ENCODE results near the gene NAGLU. TPM values are rescaled to one million over a fixed set of nuclear protein-coding genes. Genes with fewer than 3 reads are reported as not detected.

The NAGLU gene
- polyA plus RNA-seq, 2 of the 4 experiments (the other 2 are of a cell fraction): 17.8 to 34.5 TPM

GRCh38 chr17:42517516-42517915 lies 18.5 kb upstream of the NAGLU start (continued):
- peak; percentile 99 for TF ChIP-seq CTCF (IDR thresholded peaks at IDR 0.05)
- TF ChIP-seq CEBPB (IDR thresholded peaks at IDR 0.05): no peak
- no peak for TF ChIP-seq POLR2AphosphoS2 (conservative IDR thresholded peaks at IDR 0.05; ENCODE audit: low read length)
- no peak for TF ChIP-seq ZFP36 (IDR thresholded peaks at IDR 0.05; ENCODE audit: borderline replicate concordance, partially characterized antibody)
- TF ChIP-seq NR3C1 (IDR thresholded peaks at IDR 0.05): no peak
- no peak for TF ChIP-seq NPAS2 (CRISPR knock-in tag; IDR thresholded peaks at IDR 0.05; ENCODE audit: borderline replicate concordance)
- no peak for TF ChIP-seq ZSCAN20 (CRISPR knock-in tag; IDR thresholded peaks at IDR 0.05)
- TF ChIP-seq ATOH8 (CRISPR knock-in tag; IDR thresholded peaks at IDR 0.05; ENCODE audit: low read depth): no peak
- TF ChIP-seq EHF (CRISPR knock-in tag; IDR thresholded peaks at IDR 0.05): no peak
- no peak for TF ChIP-seq FOSB (CRISPR knock-in tag; IDR thresholded peaks at IDR 0.05)
- TF ChIP-seq CBX8 (IDR thresholded peaks at IDR 0.05): no peak
- TF ChIP-seq BHLHE40 (IDR thresholded peaks at IDR 0.05; ENCODE audit: low read depth, low read length): no peak
- no peak for TF ChIP-seq CHD2 (IDR thresholded peaks at IDR 0.05; ENCODE audit: low read length, partially characterized antibody)
- TF ChIP-seq SMC3 (IDR thresholded peaks at IDR 0.05): peak; percentile 92
- TF ChIP-seq BCL3 (IDR thresholded peaks at IDR 0.05): no peak
- no peak for TF ChIP-seq KDM1A (IDR thresholded peaks at IDR 0.05; ENCODE audit: low read depth)
- no peak for TF ChIP-seq ZC3H11A (IDR thresholded peaks at IDR 0.05)
- TF ChIP-seq EHMT2 (IDR thresholded peaks at IDR 0.05; ENCODE audit: low read depth): no peak
- 0 out of 2 replicates have a peak, but pooled peaks have one; percentile 52 for TF ChIP-seq MYC (IDR thresholded peaks at IDR 0.05; ENCODE audit: borderline replicate concordance, low read length)
- no peak for TF ChIP-seq GATA3 (IDR thresholded peaks at IDR 0.05; ENCODE audit: borderline replicate concordance)
- TF ChIP-seq PHF8 (IDR thresholded peaks at IDR 0.05; ENCODE audit: borderline replicate concordance, low read depth): no peak
- TF ChIP-seq POLR2A (IDR thresholded peaks at IDR 0.05; ENCODE audit: low read length): no peak
- no peak for TF ChIP-seq KDM5A (IDR thresholded peaks at IDR 0.05)
- TF ChIP-seq RAD21 (conservative IDR thresholded peaks at IDR 0.05 in 1 of 2, IDR thresholded peaks at IDR 0.05 in 1 of 2): peak; percentile 96
- TF ChIP-seq MAFK (IDR thresholded peaks at IDR 0.05; ENCODE audit: partially characterized antibody): no peak
- 0 out of 2 replicates have a peak, but pooled peaks have one; percentile 10 for TF ChIP-seq USF2 (IDR thresholded peaks at IDR 0.05)
- no peak for TF ChIP-seq ZNF302 (CRISPR knock-in tag; IDR thresholded peaks at IDR 0.05)
- TF ChIP-seq RCOR1 (IDR thresholded peaks at IDR 0.05; ENCODE audit: low read depth, low read length): no peak

Measured in A549 (cell line).